ENCODE results near the gene ATP12A.

Gene ATP12A

GRCh38 chr13:24747248-24748060 lies 67.2 kb downstream of the ATP12A start:
- TF ChIP-seq CTCF (conservative IDR thresholded peaks at IDR 0.05; ENCODE audit: control insufficient read depth, insufficient read depth, low read depth, low read length) = no peak

GRCh38 chr13:24748061-24748400 lies 67.8 kb downstream of the ATP12A start:
- no peak overlapping the region for H3K4me3 ChIP-seq (ENCODE audit: control insufficient read depth, low read depth, low read length)
- TF ChIP-seq CTCF (conservative IDR thresholded peaks at IDR 0.05; ENCODE audit: control insufficient read depth, insufficient read depth, low read depth, low read length) = no peak
- DNase-seq (ENCODE audit: low read depth) = no peak

More at GRCh38 chr13:24747248-24748060, 67.2 kb downstream of the ATP12A start:
- DNase-seq (ENCODE audit: low read depth) = no peak
- H3K4me3 ChIP-seq (ENCODE audit: control insufficient read depth, low read depth, low read length) = no peak overlapping the region

GRCh38 chr13:24759197-24759596 lies 79.0 kb downstream of the ATP12A start:
- TF ChIP-seq CTCF (conservative IDR thresholded peaks at IDR 0.05; ENCODE audit: control insufficient read depth, insufficient read depth, low read depth, low read length) = no peak
- no peak overlapping the region for H3K4me3 ChIP-seq (ENCODE audit: control insufficient read depth, low read depth, low read length)
- DNase-seq (ENCODE audit: low read depth) = no peak
